T-helper 22 cell (primary cell): ENCODE data around the gene TBCE.

Source experiments
- DNase-seq: peaks from one replicate; pipeline ENCODE4 v3.0.0-alpha.2; 2020; ENCODE audit warnings: low read depth

Gene TBCE, protein sequence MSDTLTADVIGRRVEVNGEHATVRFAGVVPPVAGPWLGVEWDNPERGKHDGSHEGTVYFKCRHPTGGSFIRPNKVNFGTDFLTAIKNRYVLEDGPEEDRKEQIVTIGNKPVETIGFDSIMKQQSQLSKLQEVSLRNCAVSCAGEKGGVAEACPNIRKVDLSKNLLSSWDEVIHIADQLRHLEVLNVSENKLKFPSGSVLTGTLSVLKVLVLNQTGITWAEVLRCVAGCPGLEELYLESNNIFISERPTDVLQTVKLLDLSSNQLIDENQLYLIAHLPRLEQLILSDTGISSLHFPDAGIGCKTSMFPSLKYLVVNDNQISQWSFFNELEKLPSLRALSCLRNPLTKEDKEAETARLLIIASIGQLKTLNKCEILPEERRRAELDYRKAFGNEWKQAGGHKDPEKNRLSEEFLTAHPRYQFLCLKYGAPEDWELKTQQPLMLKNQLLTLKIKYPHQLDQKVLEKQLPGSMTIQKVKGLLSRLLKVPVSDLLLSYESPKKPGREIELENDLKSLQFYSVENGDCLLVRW

DNA sequence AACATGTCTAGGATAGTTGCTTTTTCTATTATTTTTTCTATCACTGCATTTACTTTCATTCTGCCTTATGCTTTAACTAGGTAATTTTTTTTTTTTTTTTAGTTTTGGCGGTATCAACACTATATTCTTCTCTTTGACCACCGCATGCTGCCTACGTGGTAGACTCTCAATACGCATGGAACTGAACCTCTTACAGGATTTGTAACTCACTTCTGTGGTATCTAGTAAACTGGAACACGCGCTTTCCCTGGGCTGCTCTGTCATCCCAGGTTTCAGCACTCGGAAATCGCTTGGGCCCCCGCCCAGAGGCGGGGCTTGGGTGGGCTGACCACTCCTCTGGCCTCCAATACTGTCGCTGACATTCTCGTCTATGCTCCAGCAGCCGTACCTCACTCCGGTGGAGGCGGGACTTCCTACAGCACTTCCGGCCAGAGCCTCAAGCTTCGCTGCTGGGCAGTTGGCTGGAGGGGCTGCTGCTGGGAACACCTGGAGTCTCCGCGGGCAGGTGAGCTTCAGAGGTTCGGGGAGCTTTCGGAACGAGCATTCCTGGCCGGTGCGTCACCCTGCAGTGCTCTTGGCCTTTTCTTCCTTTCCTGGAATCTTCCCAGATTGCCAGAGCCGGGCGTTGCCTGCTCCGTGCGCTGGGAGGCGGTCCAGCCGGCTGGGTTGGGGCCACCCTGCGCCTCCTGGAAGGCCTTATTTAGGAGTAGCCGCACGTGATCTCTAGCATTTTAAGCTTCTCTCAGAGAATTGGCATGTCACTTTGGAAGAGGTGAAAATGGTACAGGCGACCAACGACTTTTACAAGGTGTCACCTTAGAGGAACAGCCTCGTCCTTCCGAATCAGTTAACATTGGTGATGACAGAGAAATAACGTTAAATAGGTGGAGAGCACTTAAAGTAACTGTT is at the start of gene TBCE:
Gene TBCE (plus strand): TSS at position 428 of the 909 bp plus-strand sequence. CDS start 12,623 bp downstream, outside the sequence.
- DNase-seq, result peak; percentile 72

DNA sequence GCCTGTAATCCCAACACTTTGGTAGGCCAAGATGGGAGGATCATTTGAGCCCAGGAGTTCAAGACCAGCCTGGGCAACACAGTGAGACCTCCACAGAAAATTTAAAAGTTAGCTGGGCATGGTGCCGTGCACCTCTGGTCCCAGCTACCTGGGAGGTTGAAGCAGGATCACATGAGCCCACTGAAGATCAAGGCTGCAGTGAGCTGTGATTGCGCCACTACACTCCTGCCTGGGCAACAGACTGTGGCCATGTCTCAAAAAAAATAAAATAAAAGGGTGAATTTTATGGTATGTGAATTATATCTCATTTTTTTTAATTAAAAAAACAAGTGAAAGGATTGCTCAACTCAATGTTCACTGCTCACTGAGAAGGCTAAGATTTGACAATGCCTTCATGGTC is 48.0 kb upstream of the TBCE start:
- DNase-seq, result no peak

DNA sequence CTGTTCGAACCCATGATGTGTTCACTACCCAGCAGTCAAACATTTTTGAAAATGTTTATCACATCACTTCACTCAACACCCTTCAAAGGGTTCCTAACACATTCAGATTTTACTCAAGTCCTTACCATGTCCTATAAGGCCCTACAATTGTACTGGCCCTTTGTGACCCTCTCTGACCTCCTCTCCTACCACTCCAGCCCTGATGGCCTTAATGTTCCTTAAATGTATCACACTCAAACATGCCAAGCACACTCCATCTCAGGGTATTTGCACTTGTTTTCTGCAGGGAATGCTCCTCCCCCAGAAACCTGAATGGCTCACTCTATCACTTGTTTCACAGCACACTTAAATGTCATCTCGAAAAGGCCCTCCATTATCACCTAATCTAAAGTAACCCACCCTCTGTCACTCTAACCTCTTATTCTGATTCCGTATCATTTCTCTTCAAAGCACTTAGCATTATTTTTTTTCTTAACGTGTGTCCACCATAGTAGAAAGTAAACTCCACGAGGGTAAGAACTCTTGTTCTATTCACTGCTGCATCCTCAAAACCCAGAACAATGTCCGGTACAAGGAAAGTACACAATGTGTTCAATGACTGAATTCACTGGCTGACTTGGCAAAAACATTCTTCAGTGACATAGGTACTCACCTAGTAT is 46.6 kb upstream of the TBCE start:
- no peak for DNase-seq

DNA sequence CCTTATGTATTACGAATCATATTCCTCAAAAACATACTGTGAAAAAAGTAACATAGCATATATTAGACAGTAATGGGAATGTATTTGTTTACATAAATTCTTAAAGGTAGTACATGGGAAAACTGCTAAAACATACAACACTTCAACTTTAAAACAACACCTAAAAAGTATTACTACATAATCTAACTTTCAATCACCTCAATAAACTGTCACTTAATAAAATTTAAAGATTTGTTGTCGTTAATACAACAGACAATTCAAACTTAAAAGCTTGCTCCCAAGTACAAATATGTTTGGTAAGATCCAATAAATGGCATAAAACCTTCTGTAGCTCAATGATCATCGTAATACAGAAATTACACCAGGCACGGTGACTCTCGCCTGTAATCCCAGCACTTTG is 42.9 kb upstream of the TBCE start:
- DNase-seq, result no peak

DNA sequence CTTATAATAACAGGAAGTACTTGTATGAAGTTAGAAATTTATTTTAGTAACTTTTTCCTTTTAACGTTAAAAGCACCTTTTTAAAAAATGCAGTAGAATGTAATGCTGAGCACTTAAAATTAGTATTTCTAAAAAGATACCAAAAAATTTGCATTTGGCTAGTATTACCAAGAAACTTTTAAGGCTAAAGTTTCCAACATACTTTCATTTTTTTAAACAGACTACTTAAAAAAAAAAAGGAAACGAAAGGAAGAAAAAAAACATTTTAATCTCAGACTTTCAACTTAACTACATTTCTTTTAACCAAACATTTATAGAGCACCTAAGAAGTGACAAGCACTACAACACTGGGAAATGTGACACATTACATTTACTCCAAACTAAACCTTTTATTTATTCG is 42.1 kb upstream of the TBCE start:
- no peak for DNase-seq

DNA sequence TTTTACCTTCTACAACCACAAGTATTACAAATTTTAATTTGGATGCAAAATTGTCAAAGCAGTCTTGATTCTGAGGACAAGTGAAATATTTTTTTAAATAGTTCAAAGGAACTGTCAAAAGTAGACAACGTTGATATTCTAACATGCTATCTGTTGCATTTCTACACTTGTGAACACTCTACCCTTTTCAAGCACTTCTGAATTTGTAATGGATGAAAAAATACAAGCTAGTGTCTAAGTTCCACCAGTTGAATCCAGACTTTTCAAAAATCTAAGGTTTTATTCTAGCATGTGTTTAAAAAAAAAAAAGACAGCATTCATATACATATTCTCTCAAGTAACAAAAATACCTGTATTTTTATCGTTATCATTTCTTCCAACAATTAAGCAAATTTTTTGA is 41.4 kb upstream of the TBCE start:
- DNase-seq, result no peak

DNA sequence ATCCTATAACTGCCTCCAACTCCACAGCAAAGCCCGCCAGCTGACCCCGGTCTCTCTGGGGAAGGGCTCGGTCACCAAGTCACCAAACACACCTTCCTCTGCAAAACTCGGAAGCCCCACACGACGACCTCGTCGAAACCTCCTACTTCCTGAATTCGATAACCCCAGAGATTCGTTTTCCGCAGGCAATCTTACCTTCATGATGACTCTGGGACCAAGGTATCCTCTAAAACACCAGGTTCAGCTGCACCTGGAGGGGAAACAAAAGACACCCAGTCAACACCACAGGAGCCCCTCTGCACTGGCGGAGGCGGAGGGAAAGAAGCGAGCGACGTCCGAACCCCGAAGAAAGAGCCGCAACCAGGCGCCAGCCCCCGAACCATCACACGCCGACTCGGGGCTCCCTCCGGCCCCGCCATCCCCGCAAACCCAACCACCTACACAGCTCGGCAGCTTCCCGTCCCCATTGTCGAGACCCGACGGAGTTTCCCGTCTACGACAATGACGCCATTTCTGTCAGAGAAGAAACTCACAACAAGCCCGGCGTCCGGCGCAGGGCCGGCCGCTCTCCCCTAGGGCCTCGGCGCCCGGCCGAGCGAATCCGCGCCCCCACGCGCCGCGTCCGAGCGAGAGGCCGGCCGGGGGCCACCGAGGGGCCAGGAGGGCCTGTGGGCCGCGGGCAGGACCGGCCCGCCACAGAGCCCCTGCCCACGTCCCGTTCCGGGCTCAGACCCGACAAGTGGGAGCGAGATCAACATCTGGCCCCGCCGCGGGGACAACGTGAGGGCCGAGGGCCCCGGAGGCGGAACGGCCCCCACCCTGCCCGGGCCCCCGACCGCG is 40.3 kb upstream of the TBCE start:
- peak; percentile 59 for DNase-seq

DNA sequence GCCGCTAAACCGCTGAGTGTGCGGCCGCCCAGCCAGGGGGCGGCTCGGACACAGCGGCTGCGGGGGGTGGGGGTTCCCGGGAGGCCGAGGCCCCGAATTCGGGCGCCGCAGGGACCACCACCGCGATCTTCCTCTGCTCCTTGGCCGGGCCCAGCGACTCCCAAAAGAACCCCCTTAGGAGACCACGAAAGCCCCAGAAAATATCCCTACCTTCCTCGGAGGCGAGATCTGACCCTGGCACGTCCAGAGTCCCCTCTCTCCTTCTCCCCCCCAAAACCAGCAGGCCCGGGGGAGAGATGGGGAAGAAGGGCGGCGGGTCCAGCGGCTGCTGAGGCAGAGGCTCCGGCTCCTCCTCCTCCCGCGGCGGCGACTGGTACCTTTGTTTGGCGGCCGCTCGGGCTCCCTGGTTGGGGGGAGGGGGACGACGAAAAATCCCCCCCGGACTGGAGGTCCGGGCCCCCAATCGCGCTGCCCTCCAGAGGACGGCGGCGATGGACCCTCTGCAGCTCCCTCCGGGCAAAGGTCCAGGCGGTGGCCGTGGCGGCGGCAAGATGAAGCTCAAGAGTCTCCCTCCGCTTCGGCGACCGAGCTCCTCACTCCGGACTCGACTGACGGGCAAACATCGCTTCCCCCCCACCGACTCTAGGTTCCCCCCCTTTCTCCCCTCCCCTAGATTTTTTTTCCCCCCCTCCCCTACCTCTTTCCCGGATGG is 39.5 kb upstream of the TBCE start, which contains the start of gene ARID4B:
Gene ARID4B (minus strand): TSS at position 621 of the 712 bp plus-strand sequence. CDS start 1,260 bp downstream, outside the sequence.
- no peak for DNase-seq

DNA sequence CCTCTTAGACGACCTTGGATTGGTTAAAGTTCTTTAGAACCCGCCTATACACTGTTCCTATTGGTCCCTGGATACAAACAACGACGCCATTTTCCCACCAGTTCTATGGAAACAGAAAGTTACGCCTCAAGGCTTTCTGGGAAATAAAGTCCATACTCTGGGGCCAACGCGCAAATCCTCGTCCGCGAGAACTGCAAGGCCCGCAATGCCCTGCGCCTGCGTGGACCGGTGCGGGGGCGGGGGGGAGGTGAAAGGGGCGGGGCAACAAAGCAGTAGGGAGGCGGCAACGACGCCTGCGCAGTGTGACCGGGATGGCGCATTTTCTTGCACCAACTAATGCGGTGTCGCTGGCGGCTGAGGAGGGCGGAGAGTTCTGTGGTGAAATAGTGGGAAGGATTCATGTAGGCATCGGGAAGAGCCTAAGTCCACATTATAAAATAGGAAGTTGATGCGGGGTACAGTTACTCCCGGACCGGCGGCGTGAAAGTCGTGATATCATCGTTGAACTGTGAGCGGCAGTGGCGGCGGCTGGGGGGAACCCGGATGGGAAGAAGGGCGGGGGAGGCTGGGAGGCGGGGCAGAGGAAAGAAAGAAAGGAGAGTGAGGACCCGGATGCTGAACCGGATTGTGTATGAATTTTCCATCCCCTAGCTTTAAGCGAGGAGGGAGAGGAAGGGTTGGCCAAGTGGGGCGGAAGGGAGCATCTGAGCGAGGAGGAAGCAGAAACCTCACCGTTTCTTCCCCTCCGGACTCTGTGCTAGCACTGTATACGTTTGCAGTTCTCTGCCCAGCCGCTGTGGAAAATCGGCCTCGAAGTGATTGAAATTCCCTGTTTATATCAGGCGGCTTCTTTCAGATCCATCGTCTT is 38.7 kb upstream of the TBCE start, which contains the start of gene GGPS1:
Gene GGPS1 (plus strand): TSS at position 300 of the 868 bp plus-strand sequence. CDS start 6,695 bp downstream, outside the sequence.
- DNase-seq, result peak; percentile 99

DNA sequence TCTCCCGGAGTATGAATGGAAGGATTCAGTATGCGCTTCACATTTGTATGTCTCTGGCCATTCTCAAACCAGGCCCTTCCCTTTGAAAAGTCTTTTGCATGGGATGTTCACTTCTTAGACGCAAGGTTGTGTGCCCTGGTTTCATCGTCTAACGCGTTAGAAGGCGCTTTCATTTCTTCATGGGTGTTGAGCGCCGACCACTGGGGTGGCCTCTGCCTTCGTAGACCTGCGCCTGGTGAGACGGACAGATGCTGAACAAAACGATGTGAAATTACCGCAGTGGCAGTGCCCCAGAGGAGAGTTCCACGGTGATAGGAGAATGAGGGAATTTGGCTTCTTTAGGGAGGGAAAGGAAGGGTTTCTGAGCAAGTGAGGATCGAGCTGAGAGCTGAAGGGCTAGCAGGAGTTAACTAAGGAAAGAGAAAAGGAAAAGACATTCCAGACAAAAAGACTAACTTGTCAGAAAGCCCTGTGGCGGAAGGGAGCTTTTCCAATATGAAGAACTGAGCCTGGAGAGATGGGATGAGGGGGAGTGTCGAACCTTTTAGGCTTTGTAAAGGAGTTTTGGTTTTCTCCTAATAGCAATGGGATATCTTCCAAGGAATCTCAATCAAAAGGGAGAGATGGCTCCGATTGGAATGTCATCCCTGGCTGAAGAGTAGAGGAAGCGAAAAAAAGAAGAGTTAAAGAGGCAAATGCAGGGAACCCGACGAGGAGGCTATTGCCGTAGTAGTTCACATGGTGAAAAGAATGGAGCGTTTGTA is 37.9 kb upstream of the TBCE start:
- peak; percentile 36 for DNase-seq

DNA sequence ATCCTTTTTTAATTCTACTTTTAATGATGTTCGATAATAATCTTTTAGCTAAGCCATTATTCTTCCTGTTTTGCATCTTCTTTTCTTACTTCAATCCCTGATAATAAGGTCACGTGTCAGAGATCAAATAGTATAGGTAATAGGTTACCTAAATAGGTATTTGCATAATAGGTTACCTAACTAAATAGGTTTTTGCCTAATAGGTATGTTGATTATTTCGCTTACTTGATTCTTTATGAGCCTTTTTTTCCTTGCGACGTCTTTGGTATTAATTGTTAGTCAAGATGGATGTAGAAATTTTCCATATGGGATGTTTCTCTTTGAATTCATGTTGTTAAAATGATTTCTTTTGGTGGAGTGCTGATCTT is 36.3 kb upstream of the TBCE start:
- no peak for DNase-seq

DNA sequence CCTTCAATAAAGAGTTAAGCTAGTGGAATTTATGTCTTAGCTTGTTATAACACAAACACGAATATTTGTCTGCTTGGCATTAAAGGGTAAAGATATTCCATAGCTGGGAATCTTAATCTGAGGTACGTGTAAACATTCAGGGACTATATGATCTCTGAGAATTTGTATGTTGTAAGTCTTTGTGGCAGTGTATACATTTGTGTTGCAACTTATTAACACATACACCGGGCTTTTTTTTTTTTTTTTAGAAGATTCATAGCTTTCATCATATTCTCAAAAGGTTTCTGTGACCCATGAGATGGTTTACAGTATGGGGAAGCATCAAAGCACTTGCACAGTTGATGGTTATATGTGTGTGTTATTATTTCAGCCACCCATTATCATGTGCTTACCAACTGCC is 35.8 kb upstream of the TBCE start:
- DNase-seq, result no peak

DNA sequence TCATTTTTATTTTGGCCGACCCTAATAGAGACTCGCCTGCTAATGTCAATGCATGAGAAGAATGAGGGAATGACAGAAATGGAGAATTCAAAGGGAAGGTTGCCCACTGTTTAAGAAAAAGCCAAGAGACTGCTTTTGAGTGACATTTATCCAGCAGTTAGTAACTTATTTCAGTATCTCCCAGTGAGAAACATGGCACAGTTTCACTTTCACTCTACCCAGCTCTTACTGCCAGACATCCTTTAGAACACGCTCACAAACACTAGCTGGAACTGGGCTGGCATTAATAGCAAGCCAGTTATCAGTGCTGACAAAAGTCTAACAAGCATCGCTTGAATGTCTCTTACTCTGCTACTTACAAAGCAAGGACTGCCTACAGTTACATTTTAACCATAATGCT is 30.3 kb upstream of the TBCE start:
- DNase-seq, result no peak

DNA sequence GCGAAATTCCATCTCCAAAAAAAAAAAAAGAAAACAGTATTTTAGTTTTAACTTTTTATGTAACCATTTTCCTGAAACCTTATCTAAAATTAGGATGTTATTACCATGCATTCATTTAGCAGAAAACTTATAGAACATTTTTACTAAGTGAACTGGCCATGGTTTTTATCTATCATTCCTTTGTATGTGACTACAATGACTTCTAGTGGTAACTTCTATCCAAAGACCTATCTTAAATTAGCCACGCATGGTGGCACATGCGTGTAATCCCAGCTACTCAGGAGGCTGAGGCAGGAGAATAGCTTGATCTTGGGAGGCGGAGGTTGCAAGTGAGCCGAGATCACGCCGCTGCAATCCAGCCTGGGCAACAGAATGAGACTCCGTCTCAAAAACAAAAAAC is 27.5 kb upstream of the TBCE start:
- no peak for DNase-seq

DNA sequence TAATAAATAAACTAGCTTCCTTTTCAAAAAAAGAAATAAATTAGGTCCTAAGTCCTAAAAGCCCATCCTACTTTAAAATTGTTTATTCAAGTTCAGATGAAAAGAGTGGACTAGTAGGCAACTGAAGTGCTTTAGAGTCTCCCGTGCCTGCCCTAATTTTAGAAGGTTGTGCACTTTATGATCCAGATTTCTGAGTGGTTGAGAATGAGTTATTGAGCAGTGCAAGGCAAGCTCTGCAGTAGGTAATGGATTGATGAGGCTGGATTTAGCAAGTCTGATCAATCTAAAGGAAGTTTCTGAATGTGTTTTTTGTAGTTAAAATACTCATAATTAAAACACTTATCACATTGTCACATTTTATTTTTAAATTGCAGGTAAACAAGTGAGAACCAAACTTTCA is 25.9 kb upstream of the TBCE start:
- no peak for DNase-seq

DNA sequence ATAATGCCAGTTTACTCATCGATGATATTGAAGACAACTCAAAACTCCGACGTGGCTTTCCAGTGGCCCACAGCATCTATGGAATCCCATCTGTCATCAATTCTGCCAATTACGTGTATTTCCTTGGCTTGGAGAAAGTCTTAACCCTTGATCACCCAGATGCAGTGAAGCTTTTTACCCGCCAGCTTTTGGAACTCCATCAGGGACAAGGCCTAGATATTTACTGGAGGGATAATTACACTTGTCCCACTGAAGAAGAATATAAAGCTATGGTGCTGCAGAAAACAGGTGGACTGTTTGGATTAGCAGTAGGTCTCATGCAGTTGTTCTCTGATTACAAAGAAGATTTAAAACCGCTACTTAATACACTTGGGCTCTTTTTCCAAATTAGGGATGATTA is 25.2 kb upstream of the TBCE start:
- no peak for DNase-seq

DNA sequence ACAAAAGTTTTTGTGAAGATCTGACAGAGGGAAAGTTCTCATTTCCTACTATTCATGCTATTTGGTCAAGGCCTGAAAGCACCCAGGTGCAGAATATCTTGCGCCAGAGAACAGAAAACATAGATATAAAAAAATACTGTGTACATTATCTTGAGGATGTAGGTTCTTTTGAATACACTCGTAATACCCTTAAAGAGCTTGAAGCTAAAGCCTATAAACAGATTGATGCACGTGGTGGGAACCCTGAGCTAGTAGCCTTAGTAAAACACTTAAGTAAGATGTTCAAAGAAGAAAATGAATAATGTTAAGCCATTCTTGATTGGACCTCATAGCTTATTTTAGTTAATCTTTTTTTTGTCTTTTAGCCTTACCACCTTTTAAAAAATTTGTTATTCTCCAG is 24.8 kb upstream of the TBCE start:
- no peak for DNase-seq

DNA sequence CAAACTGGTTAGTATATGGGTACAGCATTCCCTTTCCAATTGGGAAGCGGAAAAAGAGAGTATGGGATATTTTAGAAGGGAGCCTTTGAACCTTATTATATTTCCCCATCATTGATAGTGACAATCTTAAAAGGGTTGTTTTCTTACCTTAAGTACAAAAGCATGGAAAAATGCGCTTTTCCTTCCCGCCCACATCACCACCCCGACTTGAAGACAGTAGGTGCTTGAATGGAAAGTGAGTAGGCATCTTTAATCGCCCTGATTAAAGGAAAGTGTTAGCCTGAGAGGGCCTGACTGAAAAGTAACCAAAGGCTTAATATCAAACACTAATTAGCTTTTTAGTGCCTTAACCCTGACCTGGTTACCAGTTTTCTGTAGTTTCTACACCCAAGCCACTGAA is 23.5 kb upstream of the TBCE start:
- no peak for DNase-seq

DNA sequence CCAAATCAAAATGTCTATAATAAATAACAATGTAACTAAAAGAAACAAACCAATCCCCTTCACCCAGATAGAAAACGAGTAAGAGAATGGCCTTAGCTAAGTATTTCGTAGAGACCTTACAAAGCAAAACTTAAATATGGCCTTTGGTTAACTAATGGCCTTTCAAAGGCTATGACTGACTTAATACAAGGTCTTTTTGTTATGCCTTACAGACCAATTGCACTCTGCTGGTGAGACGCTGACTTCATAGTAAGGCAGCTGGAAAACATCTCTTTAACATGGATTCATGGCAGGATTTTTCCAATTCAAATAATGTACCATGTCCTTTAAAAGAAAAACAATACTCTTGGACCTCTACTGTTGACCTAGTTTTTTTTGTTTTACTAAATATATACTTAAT is 15.8 kb upstream of the TBCE start:
- no peak for DNase-seq
